ENCODE data around the gene SOX4.

DNA sequence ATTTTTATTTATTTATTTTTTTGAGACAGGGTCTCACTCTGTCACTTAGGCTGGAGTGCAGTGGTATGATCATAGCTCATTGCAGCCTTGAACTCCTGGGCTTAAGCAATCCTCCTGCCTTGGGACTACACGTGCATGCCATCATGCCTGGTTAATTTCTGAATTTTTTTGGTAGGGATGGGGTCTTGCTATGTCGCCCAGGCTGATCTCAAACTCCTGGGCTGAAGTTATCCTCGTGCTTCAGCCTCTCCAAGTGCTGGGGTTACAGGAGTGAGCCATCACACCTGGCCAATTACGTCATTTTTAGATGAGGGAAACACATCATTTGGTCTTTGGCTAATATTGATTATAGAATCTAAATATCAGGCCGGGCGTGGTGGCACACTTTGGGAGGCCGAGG, 32.1 kb downstream of the SOX4 start:
- TF ChIP-seq, protein P1, sequence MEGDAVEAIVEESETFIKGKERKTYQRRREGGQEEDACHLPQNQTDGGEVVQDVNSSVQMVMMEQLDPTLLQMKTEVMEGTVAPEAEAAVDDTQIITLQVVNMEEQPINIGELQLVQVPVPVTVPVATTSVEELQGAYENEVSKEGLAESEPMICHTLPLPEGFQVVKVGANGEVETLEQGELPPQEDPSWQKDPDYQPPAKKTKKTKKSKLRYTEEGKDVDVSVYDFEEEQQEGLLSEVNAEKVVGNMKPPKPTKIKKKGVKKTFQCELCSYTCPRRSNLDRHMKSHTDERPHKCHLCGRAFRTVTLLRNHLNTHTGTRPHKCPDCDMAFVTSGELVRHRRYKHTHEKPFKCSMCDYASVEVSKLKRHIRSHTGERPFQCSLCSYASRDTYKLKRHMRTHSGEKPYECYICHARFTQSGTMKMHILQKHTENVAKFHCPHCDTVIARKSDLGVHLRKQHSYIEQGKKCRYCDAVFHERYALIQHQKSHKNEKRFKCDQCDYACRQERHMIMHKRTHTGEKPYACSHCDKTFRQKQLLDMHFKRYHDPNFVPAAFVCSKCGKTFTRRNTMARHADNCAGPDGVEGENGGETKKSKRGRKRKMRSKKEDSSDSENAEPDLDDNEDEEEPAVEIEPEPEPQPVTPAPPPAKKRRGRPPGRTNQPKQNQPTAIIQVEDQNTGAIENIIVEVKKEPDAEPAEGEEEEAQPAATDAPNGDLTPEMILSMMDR (IDR thresholded peaks at IDR 0.05), result no peak
- no peak for TF ChIP-seq POLR2A (IDR thresholded peaks at IDR 0.05)
